GM12875 (cell line): ENCODE data around the gene CRYL1.

Experiments used
- H3K4me3 ChIP-seq: one replicate; pipeline ENCODE4 v1.5.1; 2011; ENCODE audit warnings: low read depth, low read length, control low read depth
- CTCF ChIP-seq: IDR thresholded peaks from 2 replicates; pipeline ENCODE4 v1.5.1; 2011; ENCODE audit warnings: low read depth, mild to moderate bottlenecking, control low read depth, inconsistent platforms, low read length, moderate library complexity, borderline replicate concordance; ENCODE audit not compliant: insufficient read depth

Gene CRYL1

DNA sequence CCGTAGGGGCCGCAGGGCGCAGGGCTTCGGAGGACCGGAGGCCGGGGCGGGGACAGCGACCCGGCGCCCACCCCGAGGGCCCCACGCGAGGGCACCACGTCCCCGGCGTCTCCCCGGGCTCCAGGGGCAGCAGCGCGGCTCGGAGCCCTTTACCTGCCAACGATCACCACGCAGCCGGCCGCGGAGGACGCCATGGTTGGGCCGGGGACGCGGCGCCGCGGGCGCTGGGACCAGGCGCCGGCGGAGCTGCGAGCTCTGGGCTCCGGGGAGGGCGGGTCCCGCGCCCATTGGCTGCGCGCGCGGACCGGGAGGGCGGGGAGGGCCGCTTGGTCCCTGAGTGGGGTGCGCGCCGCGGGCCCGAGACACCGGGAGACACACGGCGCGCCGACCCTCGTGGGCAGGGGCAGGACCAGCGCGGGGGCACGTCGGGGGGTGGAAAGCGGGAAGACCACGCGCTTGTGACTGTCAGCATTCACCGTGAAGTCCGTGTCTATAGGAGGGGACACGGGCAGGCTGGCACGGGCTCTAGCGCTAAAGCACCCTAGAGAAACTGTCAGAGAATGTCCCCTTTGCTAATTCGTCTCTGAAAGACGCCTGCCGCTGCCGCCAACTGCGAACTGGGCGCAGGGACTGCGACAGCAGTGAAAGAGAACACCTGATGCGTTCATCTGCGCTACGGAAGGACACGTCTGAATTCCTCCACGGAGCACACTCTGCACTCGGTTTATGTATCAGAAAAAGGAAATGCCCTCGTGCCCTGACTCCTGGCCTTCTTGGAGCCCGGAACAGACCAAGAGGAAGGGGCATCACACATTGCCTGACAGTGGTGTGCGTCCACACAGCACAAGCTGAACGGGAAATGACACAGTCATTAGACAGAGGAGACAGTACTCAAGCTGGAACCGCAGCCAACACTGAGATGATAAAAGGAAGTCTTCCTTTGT, at the start of gene CRYL1:
TSS of gene CRYL1 (minus strand) at position 257 of the 944 bp plus-strand sequence. CDS start at position 194, 63 bp downstream.
- peak within 1 kb of the TSS; percentile 74 for H3K4me3 ChIP-seq
- no peak for TF ChIP-seq CTCF

- TF ChIP-seq CTCF, result no peak
- no peak overlapping the region for H3K4me3 ChIP-seq
These were observed 48.0 kb upstream of the CRYL1 start for GRCh38 chr13:20573636-20574035.

GRCh38 chr13:20573186-20573585, 47.5 kb upstream of the CRYL1 start:
- H3K4me3 ChIP-seq, result no peak overlapping the region
- TF ChIP-seq CTCF, result no peak

GRCh38 chr13:20571676-20572075, 46.0 kb upstream of the CRYL1 start:
- H3K4me3 ChIP-seq, result no peak overlapping the region
- no peak for TF ChIP-seq CTCF

DNA sequence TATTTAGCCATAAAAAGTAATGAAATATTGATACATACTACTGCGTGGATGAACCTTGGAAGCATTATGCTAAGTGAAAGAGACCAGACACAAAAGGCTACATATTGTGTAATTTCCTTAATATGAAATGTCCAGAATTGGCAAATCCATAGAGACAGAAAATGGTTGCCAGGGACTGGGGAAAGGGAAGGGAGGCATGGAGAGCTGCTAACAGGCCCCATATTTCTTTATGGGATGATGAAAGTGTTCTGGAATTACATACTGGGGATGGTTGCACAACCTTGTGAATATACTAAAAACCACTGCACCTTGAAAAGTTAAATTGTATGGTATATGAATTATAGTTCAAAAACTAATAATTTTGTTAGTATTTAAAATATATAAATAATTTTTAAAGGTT, 44.9 kb upstream of the CRYL1 start:
- H3K4me3 ChIP-seq, result no peak overlapping the region
- TF ChIP-seq CTCF, result no peak

- H3K4me3 ChIP-seq, result peak overlapping the region; percentile 63
- no peak for TF ChIP-seq CTCF
These were observed 42.3 kb upstream of the CRYL1 start for GRCh38 chr13:20567881-20568528.
